Frontal cortex (tissue), 4 donors: Measurements from ENCODE around the gene RTN4IP1. TPM values are rescaled to one million over a fixed set of nuclear protein-coding genes. Genes with fewer than 3 reads are reported as not detected.
"Not testable (repeated sequence)": the region's sequence is repeated elsewhere in the genome, so short reads cannot be mapped to it uniquely, and the experiment has no call there.

Experiments used
- DNase-seq, 2 donors: peaks; one replicate each; pipeline ENCODE4 v3.0.0; 2012; ENCODE audit warnings: low spot score in 2 of 2
- FAIRE-seq: peaks from 2 replicates; lab custom pipeline; 2012; peaks lifted over from hg19 to GRCh38; lab: Jason Lieb, UNC
- total RNA-seq: library from RNA; depleted of rRNA; stranded (reverse); fragments of >200 nt; gene quantifications from one replicate; pipeline ENCODE4 v1.2.3, GENCODE V29; 2014
- donor health status: control.
- donor health status: control.
- donor health status: control.

The RTN4IP1 gene
- total RNA-seq, 1 donor from 2014 or later: 11.4 TPM

- DNase-seq (no peak), FAIRE-seq (no peak)
Observed at GRCh38 chr6:106553440-106553839, 75.9 kb downstream of the RTN4IP1 start.

GRCh38 chr6:106551155-106551554 is 78.1 kb downstream of the RTN4IP1 start:
- FAIRE-seq (no peak), DNase-seq (no peak)

GRCh38 chr6:106549521-106549920 is 79.8 kb downstream of the RTN4IP1 start:
- FAIRE-seq (no peak), DNase-seq (no peak)

GRCh38 chr6:106548926-106549455 is 80.3 kb downstream of the RTN4IP1 start:
- not testable (repeated sequence) for DNase-seq, FAIRE-seq

DNA sequence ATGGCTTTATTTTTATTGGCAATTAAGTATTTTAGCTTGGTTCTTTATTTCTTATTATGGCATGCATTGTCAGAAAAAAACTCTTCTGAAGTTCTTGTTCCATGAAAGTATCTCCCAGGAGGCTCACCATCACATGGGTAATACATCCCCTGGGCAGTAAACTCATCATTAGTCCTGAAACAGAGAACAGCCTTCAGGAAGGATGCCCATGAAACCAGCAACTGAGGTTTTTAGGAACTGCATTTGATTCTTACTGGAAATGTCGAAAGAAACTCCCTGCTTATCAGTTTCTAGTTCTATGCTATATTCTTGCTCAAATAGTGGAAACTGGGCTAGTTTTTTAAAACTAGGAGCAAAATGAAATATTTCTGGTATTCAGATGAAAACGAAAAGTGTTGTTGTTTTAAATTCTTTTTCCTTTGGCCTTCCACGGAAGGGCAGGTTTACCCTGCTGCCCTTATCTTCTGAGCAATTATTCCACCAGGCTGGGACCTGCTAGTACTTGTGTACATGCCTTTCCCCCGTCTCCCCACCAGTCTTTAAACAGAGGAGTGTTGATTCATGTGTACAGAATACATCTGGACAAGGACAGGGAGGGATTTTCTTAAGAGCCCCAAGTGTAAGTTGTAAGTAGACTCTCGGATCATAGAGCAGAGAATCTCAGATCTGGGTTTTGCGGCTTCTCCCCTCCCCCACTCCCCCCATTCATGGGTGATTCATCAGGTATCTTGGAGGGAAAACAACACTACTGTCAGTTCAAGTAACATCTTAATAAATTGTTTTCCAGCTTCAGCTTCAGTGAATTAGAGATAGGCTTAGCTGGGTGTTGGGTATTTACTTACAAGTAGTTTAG is 81.5 kb downstream of the RTN4IP1 start:
- DNase-seq (no peak), FAIRE-seq (no peak)

- no peak for DNase-seq
- FAIRE-seq: no peak
Observed at GRCh38 chr6:106546691-106547414, 82.4 kb downstream of the RTN4IP1 start.

GRCh38 chr6:106546261-106546690 is 83.0 kb downstream of the RTN4IP1 start:
- DNase-seq (no peak), FAIRE-seq (no peak)

GRCh38 chr6:106540907-106541306 is 88.4 kb downstream of the RTN4IP1 start:
- no peak for FAIRE-seq

DNA sequence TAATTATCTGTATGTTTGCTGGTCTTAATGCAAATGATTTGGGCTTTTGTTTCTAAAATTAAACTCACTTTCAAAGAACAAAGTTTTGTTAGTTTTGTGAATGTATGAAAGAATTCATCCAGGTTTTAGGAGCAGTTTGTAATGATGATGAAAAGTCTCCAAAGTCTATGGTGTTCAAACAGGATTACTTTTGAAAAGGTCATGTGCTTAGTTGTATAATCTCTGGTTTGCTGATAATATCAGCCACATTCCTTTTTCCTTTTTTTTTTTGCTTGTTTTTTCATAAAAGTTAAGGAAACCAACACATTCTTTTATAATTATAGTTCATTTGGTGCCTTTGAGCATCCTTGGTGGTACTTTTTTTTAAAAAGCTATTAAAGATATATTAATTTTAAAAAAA is 88.9 kb downstream of the RTN4IP1 start:
- FAIRE-seq: no peak

More at GRCh38 chr6:106540907-106541306, 88.4 kb downstream of the RTN4IP1 start:
- no peak for DNase-seq

DNA sequence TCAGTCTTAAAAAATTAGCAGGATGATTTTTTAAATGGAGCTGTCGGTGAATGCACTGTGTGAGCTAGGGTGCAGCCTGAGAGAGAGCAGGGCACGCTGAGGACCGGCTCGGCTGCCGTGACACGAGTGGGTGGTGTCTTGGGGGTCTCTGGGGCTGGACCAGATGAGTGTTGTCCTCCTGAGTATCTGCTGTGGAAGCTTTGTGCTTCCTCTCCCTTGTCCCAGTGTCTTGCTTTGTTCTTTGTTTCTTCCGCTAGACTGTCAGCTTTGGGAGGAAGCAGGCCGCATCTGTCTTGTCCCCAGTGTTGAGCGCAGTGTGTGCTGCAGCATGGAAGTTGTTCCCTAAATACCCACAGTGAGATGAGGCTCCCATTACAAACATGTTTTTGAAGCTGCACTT is 89.4 kb downstream of the RTN4IP1 start:
- DNase-seq (no peak), FAIRE-seq (no peak)

More for the DNA sequence above, 88.9 kb downstream of the RTN4IP1 start:
- DNase-seq: no peak

- FAIRE-seq (no peak), DNase-seq (no peak)
Observed at GRCh38 chr6:106538145-106538544, 91.2 kb downstream of the RTN4IP1 start.

DNA sequence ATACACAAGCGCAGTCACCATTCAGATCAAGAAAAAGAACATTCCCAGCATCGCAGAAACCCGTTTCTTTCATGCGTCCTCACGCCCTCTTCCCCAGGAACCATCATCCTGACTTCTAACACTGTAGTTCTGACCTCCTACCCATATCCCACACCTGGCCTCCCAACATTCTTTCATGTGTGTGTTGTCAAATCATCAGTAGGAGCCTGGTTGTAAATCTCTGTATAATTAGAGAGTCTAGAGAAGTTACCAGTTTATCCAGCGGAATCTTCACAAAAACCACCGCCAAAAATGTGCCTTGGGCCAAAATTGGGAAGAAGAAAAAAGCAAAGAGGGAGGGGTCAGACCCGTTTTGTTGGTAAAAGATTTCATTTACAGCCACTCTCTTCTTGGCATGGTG is 91.6 kb downstream of the RTN4IP1 start:
- DNase-seq (no peak), FAIRE-seq (no peak)

DNA sequence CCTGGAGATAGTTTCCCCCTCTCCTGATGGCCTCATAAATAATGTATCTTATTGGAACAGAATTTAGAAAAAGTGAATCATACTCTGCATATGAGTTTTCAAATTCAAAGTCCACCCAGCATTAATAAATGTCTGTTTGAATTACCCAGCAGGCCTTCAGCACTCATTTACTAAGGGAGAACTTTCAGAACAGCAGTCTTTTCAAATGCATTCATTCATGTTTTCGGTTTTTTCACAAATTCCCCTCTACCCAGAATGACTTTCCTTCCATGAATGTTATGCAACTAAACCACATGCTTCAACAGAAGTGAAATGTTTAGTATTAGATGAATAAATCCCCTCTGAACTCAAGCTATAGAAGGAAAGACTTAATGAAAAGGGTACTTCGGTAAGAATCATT is 92.4 kb downstream of the RTN4IP1 start:
- FAIRE-seq: no peak

GRCh38 chr6:106536357-106536756 is 92.9 kb downstream of the RTN4IP1 start:
- no peak for FAIRE-seq
- DNase-seq: no peak

More for the DNA sequence above, 92.4 kb downstream of the RTN4IP1 start:
- no peak for DNase-seq

DNA sequence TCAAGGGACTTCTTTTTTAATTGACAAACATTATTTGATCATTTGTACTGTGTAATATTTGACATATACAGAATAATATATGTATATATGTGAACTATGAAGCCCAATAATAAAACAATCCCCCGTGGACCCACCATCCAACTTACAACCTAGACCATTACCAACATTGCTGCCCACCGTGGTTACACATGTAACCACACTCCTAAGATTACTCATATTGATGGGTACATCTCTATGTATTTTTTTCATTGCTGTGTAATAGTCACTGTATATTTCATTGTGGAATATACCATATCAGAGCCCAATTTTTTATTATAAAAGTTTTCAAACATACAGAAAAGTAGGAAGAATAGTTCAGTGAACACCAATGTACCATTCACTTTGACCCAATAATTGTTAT is 94.3 kb downstream of the RTN4IP1 start:
- DNase-seq (no peak), FAIRE-seq (no peak)

DNA sequence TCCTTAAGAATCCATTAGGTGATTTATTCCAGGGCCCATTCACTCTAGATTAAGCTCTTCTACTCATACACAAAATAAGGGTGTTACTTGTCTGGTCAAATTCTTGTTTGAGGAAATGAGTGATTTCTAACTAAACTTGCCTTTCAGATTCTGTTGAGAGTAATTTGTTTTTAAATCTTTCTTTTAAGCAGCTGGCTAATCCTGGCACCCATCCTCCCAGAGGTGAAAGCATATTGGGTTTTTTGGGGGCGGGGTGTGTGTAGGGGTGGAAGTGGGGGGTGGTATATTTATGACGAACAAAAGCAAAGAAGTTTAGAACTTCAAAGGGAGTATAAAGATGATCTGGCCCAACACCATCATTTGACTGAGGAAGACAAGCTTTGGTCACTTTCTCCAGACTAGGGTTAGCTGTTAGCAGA is 94.7 kb downstream of the RTN4IP1 start:
- DNase-seq (no peak), FAIRE-seq (no peak)

DNA sequence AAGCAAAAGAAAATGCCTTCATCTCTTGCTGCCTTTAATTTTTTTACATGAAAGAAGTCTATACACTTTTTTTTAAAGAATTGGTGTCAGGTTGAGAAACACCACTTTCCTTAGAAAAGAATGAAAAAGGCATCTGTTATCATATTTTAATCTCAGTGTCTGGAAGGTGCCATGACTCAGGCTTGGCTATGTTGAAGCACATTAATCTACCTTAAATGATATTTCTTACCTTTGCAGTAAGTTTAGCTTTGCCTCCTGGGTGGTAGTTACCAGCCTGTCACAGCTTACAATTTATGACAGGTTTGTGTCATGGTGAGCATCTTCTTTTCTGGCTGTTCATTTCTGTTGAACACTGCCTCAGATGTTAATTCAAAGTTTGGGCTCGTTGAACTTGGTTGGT is 95.3 kb downstream of the RTN4IP1 start:
- FAIRE-seq: no peak
- DNase-seq: no peak

GRCh38 chr6:106533054-106533453 is 96.2 kb downstream of the RTN4IP1 start:
- DNase-seq (no peak), FAIRE-seq (no peak)

GRCh38 chr6:106530502-106530901 is 98.8 kb downstream of the RTN4IP1 start:
- DNase-seq: no peak
- FAIRE-seq: no peak

DNA sequence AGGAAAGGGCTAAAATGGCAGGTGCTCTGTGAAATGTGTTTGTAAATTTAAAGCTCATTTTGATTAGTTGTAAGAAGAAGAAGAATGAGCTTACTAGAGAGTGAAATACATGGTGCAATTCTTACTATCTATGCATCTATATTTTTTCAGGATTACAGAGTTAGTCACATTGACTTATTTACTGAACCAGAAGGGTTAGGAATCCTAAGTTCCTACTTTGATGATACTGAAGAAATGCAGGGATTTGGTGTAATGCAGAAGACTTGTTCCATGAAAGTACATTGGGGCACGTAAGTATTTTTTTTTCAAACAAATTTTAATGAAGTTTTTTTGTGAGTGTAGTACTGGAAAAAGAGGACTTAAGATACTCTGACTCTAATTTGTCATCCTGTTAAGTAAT is 99.3 kb downstream of the RTN4IP1 start:
- no peak for FAIRE-seq
- DNase-seq: no peak

- no peak for FAIRE-seq
- no peak for DNase-seq
Observed at GRCh38 chr6:106529438-106529837, 99.9 kb downstream of the RTN4IP1 start.
